Measurements from ENCODE around the gene BUD31. TPM values are rescaled to one million over a fixed set of nuclear protein-coding genes. Genes with fewer than 3 reads are reported as not detected.

BUD31 gene
- total and polyA plus RNA-seq, 2 of the 13 experiments (the other 11 are each of a cell fraction or from before 2014, with no cell fraction given) = 35.1 to 79.1 TPM

GRCh38 chr7:99408379-99409191 is at the start of gene BUD31, which contains the start of gene PDAP1 (continued):
- TF ChIP-seq ZNF580 (CRISPR knock-in tag; IDR thresholded peaks at IDR 0.05; ENCODE audit: borderline replicate concordance, low read depth) = peak; percentile 95; the same call in 1 of the 2 replicates
- TF ChIP-seq ZSCAN9 (CRISPR knock-in tag; IDR thresholded peaks at IDR 0.05; ENCODE audit: borderline replicate concordance) = peak; percentile 77; the same call in 1 of the 2 replicates
- TF ChIP-seq KAT7 (CRISPR knock-in tag; IDR thresholded peaks at IDR 0.05; ENCODE audit: borderline replicate concordance) = peak; percentile 33; the same call in 1 of the 2 replicates
- TF ChIP-seq TIGD3 (CRISPR knock-in tag; IDR thresholded peaks at IDR 0.05; ENCODE audit: borderline replicate concordance) = no peak
- TF ChIP-seq ZMYM4 (CRISPR knock-in tag; IDR thresholded peaks at IDR 0.05) = peak; percentile 25; the same call in 1 of the 2 replicates
- no peak for TF ChIP-seq STAG1 (CRISPR knock-in tag; IDR thresholded peaks at IDR 0.05)
- no peak for TF ChIP-seq ZNF10 (CRISPR knock-in tag; IDR thresholded peaks at IDR 0.05; ENCODE audit: borderline replicate concordance, low read depth)
- no peak for TF ChIP-seq ZNF484 (CRISPR knock-in tag; IDR thresholded peaks at IDR 0.05; ENCODE audit: borderline replicate concordance, low read depth)
- TF ChIP-seq MAFG (CRISPR knock-in tag; IDR thresholded peaks at IDR 0.05) = no peak
- TF ChIP-seq TBX2 (CRISPR knock-in tag; IDR thresholded peaks at IDR 0.05; ENCODE audit: borderline replicate concordance) = peak; percentile 71
- peak; percentile 56; the same call in 1 of the 2 replicates for TF ChIP-seq ISL2 (CRISPR knock-in tag; IDR thresholded peaks at IDR 0.05)
- no peak for TF ChIP-seq ZNF841 (CRISPR knock-in tag; IDR thresholded peaks at IDR 0.05; ENCODE audit: borderline replicate concordance)
- TF ChIP-seq RXRA (CRISPR knock-in tag; IDR thresholded peaks at IDR 0.05) = peak; percentile 67
- TF ChIP-seq ZNF232 (CRISPR knock-in tag; IDR thresholded peaks at IDR 0.05; ENCODE audit: borderline replicate concordance) = peak; percentile 21; the same call in 1 of the 2 replicates
- TF ChIP-seq KLF6 (CRISPR knock-in tag; IDR thresholded peaks at IDR 0.05) = peak; percentile 85
- no peak for TF ChIP-seq HBP1 (CRISPR knock-in tag; IDR thresholded peaks at IDR 0.05; ENCODE audit: low read depth)
- no peak for TF ChIP-seq SYNCRIP (IDR thresholded peaks at IDR 0.05; ENCODE audit: insufficient read depth, low read depth, low read length)
- TF ChIP-seq ZNF557 (CRISPR knock-in tag; IDR thresholded peaks at IDR 0.05) = no peak; the same call in 1 of the 2 replicates
- TF ChIP-seq ZNF121 (CRISPR knock-in tag; IDR thresholded peaks at IDR 0.05) = no peak
- TF ChIP-seq FOXJ3 (CRISPR knock-in tag; IDR thresholded peaks at IDR 0.05; ENCODE audit: borderline replicate concordance) = no peak
- 0 out of 2 replicates have a peak, but pooled peaks have one; percentile 40 for TF ChIP-seq MLXIP (CRISPR knock-in tag; IDR thresholded peaks at IDR 0.05; ENCODE audit: borderline replicate concordance)

All from HepG2 (cell line).